Medulla oblongata (tissue), 1 donor: ENCODE data around the gene ADRM1.

Source experiments
- DNase-seq: peaks from one replicate; pipeline ENCODE4 v3.0.0-alpha.2; 2015; ENCODE audit errors: extremely low spot score

The ADRM1 gene

GRCh38 chr20:62355878-62356588 lies 53.2 kb downstream of the ADRM1 start:
- DNase-seq = no peak

GRCh38 chr20:62356589-62357186 lies 53.9 kb downstream of the ADRM1 start:
- DNase-seq = no peak

- DNase-seq = no peak
These were observed 54.4 kb downstream of the ADRM1 start for GRCh38 chr20:62357187-62357667.

- no peak for DNase-seq
These were observed 54.9 kb downstream of the ADRM1 start for GRCh38 chr20:62357681-62358080.
